ENCODE measurements around the gene PRR3. TPM values are rescaled to one million over a fixed set of nuclear protein-coding genes. Genes with fewer than 3 reads are reported as not detected.

The PRR3 gene
- total RNA-seq, 2 donors from 2014 or later: 8.6 to 11.7 TPM

GRCh38 chr6:30537931-30538330 lies 19.2 kb upstream of the PRR3 start:
- H3K27ac ChIP-seq: no peak overlapping the region
- H3K9me3 ChIP-seq: no peaks in the 10 kb centered on the region
- no peaks in the 10 kb centered on the region for H3K4me1 ChIP-seq (replicated peaks)
- WGBS: 83% methylated on average over 3 of the region's 3 CpGs
- H3K4me3 ChIP-seq: no peak overlapping the region
- TF ChIP-seq POLR2AphosphoS5 (IDR thresholded peaks at IDR 0.05) (no peak), CTCF (IDR thresholded peaks at IDR 0.05) (no peak), POLR2A (IDR thresholded peaks at IDR 0.05) (no peak)
- intact Hi-C loops (cut with DNase I): no loop called here
- H3K27me3 ChIP-seq (replicated peaks; ENCODE audit: insufficient read depth): no peaks in the 10 kb centered on the region
- no peak for DNase-seq (ENCODE audit: low spot score)
- no peaks in the 10 kb centered on the region for H3K36me3 ChIP-seq

DNA sequence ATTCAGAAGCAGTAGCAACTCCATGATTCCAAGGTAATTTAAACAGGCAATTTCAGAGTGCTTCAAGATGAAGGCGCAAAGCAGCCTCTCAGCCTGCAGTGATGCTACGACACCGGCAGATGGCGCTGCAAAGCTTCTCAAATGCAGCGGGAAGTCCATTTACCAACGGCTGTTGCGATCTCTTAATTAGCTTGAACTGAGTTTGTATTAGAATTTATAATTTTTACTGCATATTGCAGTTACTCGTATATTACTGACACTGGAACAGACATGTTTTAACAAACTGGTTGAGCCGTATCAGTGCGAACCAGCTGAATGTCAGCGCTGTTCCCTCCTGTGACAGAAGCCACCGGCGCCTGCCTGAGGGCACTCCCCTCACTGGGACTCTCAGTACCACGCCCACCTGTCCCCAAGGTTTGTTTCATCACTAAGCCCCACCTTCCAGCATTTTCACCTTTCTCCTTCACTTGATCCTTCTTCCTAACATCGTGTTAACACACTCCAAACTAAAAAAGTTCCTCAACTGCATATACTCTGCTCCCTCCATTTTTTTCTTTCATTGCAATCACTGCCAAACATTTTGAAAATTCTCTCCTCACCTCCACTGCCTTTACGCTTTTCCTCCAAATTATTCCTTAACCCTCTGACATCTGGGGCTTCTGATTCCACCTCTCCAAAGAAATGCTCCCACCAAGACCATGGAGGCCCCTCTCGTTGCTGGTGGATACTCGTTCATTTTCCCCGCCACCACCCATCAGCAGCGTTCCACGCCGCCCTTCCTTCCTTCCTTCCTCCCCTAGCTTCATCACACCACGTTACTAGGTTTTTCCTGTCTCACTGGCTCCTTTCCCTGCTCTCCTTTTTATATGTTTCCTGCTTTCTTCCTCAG lies 15.3 kb upstream of the PRR3 start:
- Histone ChIP-seq H3K9me3 (no peaks in the 10 kb centered on the region), H3K4me3 (peak overlapping the region; percentile 7 to 17), H3K27me3 (replicated peaks; ENCODE audit: insufficient read depth) (no peaks in the 10 kb centered on the region), H3K4me1 (replicated peaks) (no peaks in the 10 kb centered on the region), H3K27ac (no peak overlapping the region), H3K36me3 (no peaks in the 10 kb centered on the region)
- WGBS: 14% methylated on average over 23 of the region's 23 CpGs
- peak; percentile 83 to 94 (median 92) for TF ChIP-seq CTCF (IDR thresholded peaks at IDR 0.05)
- TF ChIP-seq POLR2A (IDR thresholded peaks at IDR 0.05): no peak
- TF ChIP-seq POLR2AphosphoS5 (IDR thresholded peaks at IDR 0.05): peak; percentile 78
- DNase-seq (ENCODE audit: low spot score): peak; percentile 74
- intact Hi-C loops (cut with DNase I): loop anchor here (10.0 kb wide), 1 partner anchor 53 kb away; no protein-coding TSS in a partner anchor

GRCh38 chr6:30542404-30542725 lies 14.7 kb upstream of the PRR3 start:
- no peak overlapping the region for H3K27ac ChIP-seq
- 13% methylated on average over 4 of the region's 4 CpGs for WGBS
- no peaks in the 10 kb centered on the region for H3K27me3 ChIP-seq (replicated peaks; ENCODE audit: insufficient read depth)
- DNase-seq (ENCODE audit: low spot score): no peak
- TF ChIP-seq POLR2AphosphoS5 (IDR thresholded peaks at IDR 0.05): no peak
- H3K4me1 ChIP-seq (replicated peaks): no peaks in the 10 kb centered on the region
- no peaks in the 10 kb centered on the region for H3K36me3 ChIP-seq
- H3K9me3 ChIP-seq: no peaks in the 10 kb centered on the region
- intact Hi-C loops (cut with DNase I): loop anchor here (10.0 kb wide), 1 partner anchor 52 kb away; no protein-coding TSS in a partner anchor
- H3K4me3 ChIP-seq: no peak overlapping the region

DNA sequence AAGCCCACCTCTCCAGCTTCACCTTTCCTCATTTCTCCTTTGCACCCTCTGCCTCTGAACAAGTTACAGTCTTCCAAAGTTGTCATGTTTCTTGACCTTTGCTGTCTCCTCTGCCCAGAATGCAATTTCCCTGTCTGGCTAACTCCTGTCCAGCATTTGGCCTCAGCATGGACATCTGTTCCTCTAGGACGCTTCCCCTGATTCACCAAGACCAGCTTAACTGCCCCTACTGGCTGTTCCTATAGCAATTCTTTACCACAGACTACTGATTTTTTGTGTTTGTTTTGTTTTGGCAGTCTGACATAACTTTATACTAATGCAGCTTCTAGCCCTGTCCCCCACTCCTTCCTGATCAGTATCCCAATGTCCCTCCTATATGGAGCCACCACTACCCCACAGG lies 14.2 kb upstream of the PRR3 start:
- no peak for DNase-seq (ENCODE audit: low spot score)
- Histone ChIP-seq H3K27ac (no peak overlapping the region), H3K4me1 (replicated peaks) (no peaks in the 10 kb centered on the region), H3K27me3 (replicated peaks; ENCODE audit: insufficient read depth) (no peaks in the 10 kb centered on the region), H3K9me3 (no peaks in the 10 kb centered on the region), H3K36me3 (no peaks in the 10 kb centered on the region), H3K4me3 (no peak overlapping the region)
- 72% methylated on average over 1 of the region's 1 CpG for WGBS
- TF ChIP-seq CTCF (IDR thresholded peaks at IDR 0.05) (no peak), POLR2AphosphoS5 (IDR thresholded peaks at IDR 0.05) (no peak), POLR2A (IDR thresholded peaks at IDR 0.05) (no peak)
- intact Hi-C loops (cut with DNase I): loop anchor here (10.0 kb wide), 1 partner anchor 52 kb away; no protein-coding TSS in a partner anchor

GRCh38 chr6:30543821-30544220 lies 13.3 kb upstream of the PRR3 start:
- Histone ChIP-seq H3K4me1 (replicated peaks) (no peaks in the 10 kb centered on the region), H3K27ac (no peak overlapping the region), H3K9me3 (no peaks in the 10 kb centered on the region), H3K27me3 (replicated peaks; ENCODE audit: insufficient read depth) (no peaks in the 10 kb centered on the region), H3K4me3 (no peak overlapping the region), H3K36me3 (no peaks in the 10 kb centered on the region)
- intact Hi-C loops (cut with DNase I): loop anchor here (10.0 kb wide), 1 partner anchor 51 kb away; no protein-coding TSS in a partner anchor
- WGBS: 96% methylated on average over 3 of the region's 3 CpGs
- no peak for DNase-seq (ENCODE audit: low spot score)
- TF ChIP-seq CTCF (IDR thresholded peaks at IDR 0.05) (no peak), POLR2A (IDR thresholded peaks at IDR 0.05) (no peak), POLR2AphosphoS5 (IDR thresholded peaks at IDR 0.05) (no peak)
